ENCODE measurements around the gene DCAF11. TPM values are rescaled to one million over a fixed set of nuclear protein-coding genes. Genes with fewer than 3 reads are reported as not detected.

The DCAF11 gene
- total and polyA plus RNA-seq, 2 of the 13 experiments (the other 11 are each of a cell fraction or from before 2014, with no cell fraction given), result 150 to 257 TPM

GRCh38 chr14:24093901-24094840 is 20.4 kb upstream of the DCAF11 start, which contains the start of gene PCK2 (continued):
- TF ChIP-seq REST (IDR thresholded peaks at IDR 0.05; ENCODE audit: borderline replicate concordance in 1 of 2, low read depth in 1 of 2, low read length in 2 of 2) (peak in 1 of 2 experiments; percentile 79; a peak in 2 of 4 replicates), MTF2 (CRISPR knock-in tag; IDR thresholded peaks at IDR 0.05; ENCODE audit: borderline replicate concordance) (no peak), SNAPC2 (CRISPR knock-in tag; IDR thresholded peaks at IDR 0.05) (peak; percentile 97), ARNT2 (CRISPR knock-in tag; IDR thresholded peaks at IDR 0.05; ENCODE audit: low read depth) (peak; percentile 100), ZNF280B (CRISPR knock-in tag; IDR thresholded peaks at IDR 0.05; ENCODE audit: borderline replicate concordance) (no peak), NKX3-1 (CRISPR knock-in tag; IDR thresholded peaks at IDR 0.05) (peak; percentile 92), LBX2 (CRISPR knock-in tag; IDR thresholded peaks at IDR 0.05; ENCODE audit: borderline replicate concordance) (peak; percentile 81), TFE3 (CRISPR knock-in tag; IDR thresholded peaks at IDR 0.05) (peak; percentile 79), STAT6 (CRISPR knock-in tag; IDR thresholded peaks at IDR 0.05; ENCODE audit: borderline replicate concordance) (peak; percentile 73; the same call in 1 of the 2 replicates), ZNF660 (CRISPR knock-in tag; IDR thresholded peaks at IDR 0.05; ENCODE audit: borderline replicate concordance, low read depth) (peak; percentile 94; the same call in 1 of the 2 replicates), ZNF160 (CRISPR knock-in tag; IDR thresholded peaks at IDR 0.05) (peak; percentile 98), MTA1 (CRISPR knock-in tag; IDR thresholded peaks at IDR 0.05; ENCODE audit: borderline replicate concordance) (peak; percentile 74; the same call in 1 of the 2 replicates), POGK (CRISPR knock-in tag; conservative IDR thresholded peaks at IDR 0.05) (peak; percentile 100), ZNF337 (CRISPR knock-in tag; IDR thresholded peaks at IDR 0.05; ENCODE audit: borderline replicate concordance, low read depth) (peak; percentile 94)
